Stimulated activated CD4-positive, alpha-beta T cell treated with anti-CD3 and anti-CD28 coated beads, Interleukin-15, amount 100 ng/mL, for 1 hour (primary cell): ENCODE results near the gene ADGRV1.
"Not testable (repeated sequence)": the region's sequence is repeated elsewhere in the genome, so short reads cannot be mapped to it uniquely, and the experiment has no call there.

Experiments
- DNase-seq, 2 donors: peaks; one replicate each; pipeline ENCODE4 v3.0.0-alpha.2; 2020; ENCODE audit warnings: low read depth in 1 of 2, low spot score in 1 of 2

Gene ADGRV1

GRCh38 chr5:90586469-90586868 is 27.9 kb downstream of the ADGRV1 start:
- DNase-seq: no peak

GRCh38 chr5:90590170-90590569 is 31.6 kb downstream of the ADGRV1 start:
- DNase-seq: no peak

GRCh38 chr5:90593083-90593482 is 34.5 kb downstream of the ADGRV1 start:
- not testable (repeated sequence) for DNase-seq

GRCh38 chr5:90595766-90596165 is 37.2 kb downstream of the ADGRV1 start:
- not testable (repeated sequence) for DNase-seq

GRCh38 chr5:90598293-90598692 is 39.7 kb downstream of the ADGRV1 start:
- no peak for DNase-seq

GRCh38 chr5:90600307-90600706 is 41.7 kb downstream of the ADGRV1 start:
- not testable (repeated sequence) for DNase-seq

- DNase-seq: no peak
Observed at GRCh38 chr5:90601468-90601867, 42.9 kb downstream of the ADGRV1 start.

GRCh38 chr5:90602681-90603080 is 44.1 kb downstream of the ADGRV1 start:
- DNase-seq: no peak

- DNase-seq: no peak
Observed at GRCh38 chr5:90606539-90606938, 47.9 kb downstream of the ADGRV1 start.

GRCh38 chr5:90612919-90613318 is 54.3 kb downstream of the ADGRV1 start:
- DNase-seq: no peak

GRCh38 chr5:90613459-90613858 is 54.9 kb downstream of the ADGRV1 start:
- DNase-seq: no peak

- no peak for DNase-seq
Observed at GRCh38 chr5:90613918-90614504, 55.4 kb downstream of the ADGRV1 start.

- DNase-seq: no peak
Observed at GRCh38 chr5:90615355-90615754, 56.8 kb downstream of the ADGRV1 start.

GRCh38 chr5:90618071-90618470 is 59.5 kb downstream of the ADGRV1 start:
- DNase-seq: no peak

GRCh38 chr5:90619762-90620161 is 61.2 kb downstream of the ADGRV1 start:
- not testable (repeated sequence) for DNase-seq

- no peak for DNase-seq
Observed at GRCh38 chr5:90621848-90622247, 63.3 kb downstream of the ADGRV1 start.

- no peak for DNase-seq
Observed at GRCh38 chr5:90626493-90626892, 67.9 kb downstream of the ADGRV1 start.

GRCh38 chr5:90628492-90628891 is 69.9 kb downstream of the ADGRV1 start:
- DNase-seq: no peak

GRCh38 chr5:90632791-90633190 is 74.2 kb downstream of the ADGRV1 start:
- no peak for DNase-seq

GRCh38 chr5:90636948-90637347 is 78.4 kb downstream of the ADGRV1 start:
- DNase-seq: no peak

- DNase-seq: no peak
Observed at GRCh38 chr5:90637731-90638130, 79.1 kb downstream of the ADGRV1 start.

GRCh38 chr5:90638878-90639277 is 80.3 kb downstream of the ADGRV1 start:
- no peak for DNase-seq

GRCh38 chr5:90640484-90641059 is 82.0 kb downstream of the ADGRV1 start:
- DNase-seq: no peak
